H9 (cell line): ENCODE data around the gene MUC5AC. TPM values are rescaled to one million over a fixed set of nuclear protein-coding genes. Genes with fewer than 3 reads are reported as not detected.

Source experiments
- DNase-seq: peaks from one replicate; pipeline ENCODE4 v3.0.0-alpha.2; 2017
- H2AFZ ChIP-seq: one replicate; pipeline ENCODE4 v1.6.1; 2013; ENCODE audit warnings: mild to moderate bottlenecking, low read length, control low read depth, moderate library complexity
- H2AK5ac ChIP-seq: 2 replicates; pipeline ENCODE4 v1.6.1; 2013; ENCODE audit warnings: low read length, control low read depth, mixed read lengths; ENCODE audit not compliant: insufficient read length
- H2BK120ac ChIP-seq: one replicate; pipeline ENCODE4 v1.6.1; 2013; ENCODE audit warnings: low read depth, mild to moderate bottlenecking, low read length, control low read depth, inconsistent platforms; ENCODE audit not compliant: poor library complexity, severe bottlenecking
- H2BK12ac ChIP-seq: 2 replicates; pipeline ENCODE4 v1.6.1; 2013; ENCODE audit warnings: low read length, control low read depth, mixed read lengths, low read depth; ENCODE audit not compliant: insufficient read length
- H2BK15ac ChIP-seq: 2 replicates; pipeline ENCODE4 v1.6.1; 2013; ENCODE audit warnings: low read depth, low read length, control low read depth
- H2BK20ac ChIP-seq: one replicate; pipeline ENCODE4 v1.6.1; 2013; ENCODE audit warnings: low read depth, mild to moderate bottlenecking, low read length, control low read depth, inconsistent platforms; ENCODE audit not compliant: poor library complexity, severe bottlenecking
- H2BK5ac ChIP-seq: 2 replicates; pipeline ENCODE4 v1.6.1; 2013; ENCODE audit warnings: low read length, control low read depth, mixed read lengths; ENCODE audit not compliant: insufficient read length
- H3K14ac ChIP-seq: 2 replicates; pipeline ENCODE4 v1.6.1; 2013; ENCODE audit warnings: low read length, control low read depth; ENCODE audit not compliant: insufficient read depth
- H3K18ac ChIP-seq: 2 replicates; pipeline ENCODE4 v1.6.1; 2013; ENCODE audit warnings: low read depth, mild to moderate bottlenecking, mixed read lengths, low read length, control low read depth; ENCODE audit not compliant: insufficient read length
- H3K23ac ChIP-seq: 2 replicates; pipeline ENCODE4 v1.6.1; 2013; ENCODE audit warnings: low read length, control low read depth, mixed read lengths, low read depth; ENCODE audit not compliant: insufficient read length
- H3K23me2 ChIP-seq: 2 replicates; pipeline ENCODE4 v1.6.1; 2013; ENCODE audit warnings: low read depth, mild to moderate bottlenecking, mixed read lengths, low read length, control low read depth; ENCODE audit not compliant: insufficient read length, poor library complexity, severe bottlenecking
- H3K27ac ChIP-seq: 2 replicates; pipeline ENCODE4 v1.5.1; 2013; ENCODE audit warnings: low read length, control low read depth, mixed read lengths, low read depth; ENCODE audit not compliant: insufficient read length
- H3K27me3 ChIP-seq: 2 replicates; pipeline ENCODE4 v1.6.1; 2013; ENCODE audit warnings: low read length, control low read depth, inconsistent platforms; ENCODE audit not compliant: insufficient read depth
- H3K4ac ChIP-seq: 2 replicates; pipeline ENCODE4 v1.6.1; 2013; ENCODE audit warnings: low read depth, mild to moderate bottlenecking, control low read depth, inconsistent platforms, low read length, moderate library complexity
- H3K4me1 ChIP-seq: 2 replicates; pipeline ENCODE4 v1.6.1; 2013; ENCODE audit warnings: low read length, control low read depth, inconsistent platforms; ENCODE audit not compliant: insufficient read depth
- H3K4me2 ChIP-seq: 2 replicates; pipeline ENCODE4 v1.6.1; 2013; ENCODE audit warnings: low read length, control low read depth, mixed read lengths; ENCODE audit not compliant: insufficient read length, insufficient read depth
- H3K56ac ChIP-seq: 2 replicates; pipeline ENCODE4 v1.6.1; 2013; ENCODE audit warnings: low read depth, mild to moderate bottlenecking, mixed read lengths, low read length, control low read depth; ENCODE audit not compliant: insufficient read length
- H3K79me1 ChIP-seq: 2 replicates; pipeline ENCODE4 v1.6.1; 2013; ENCODE audit warnings: low read depth, mild to moderate bottlenecking, moderate library complexity, low read length, control low read depth, inconsistent platforms; ENCODE audit not compliant: insufficient read depth, poor library complexity, severe bottlenecking
- H3K79me2 ChIP-seq: 2 replicates; pipeline ENCODE4 v1.6.1; 2013; ENCODE audit warnings: low read length, control low read depth, inconsistent platforms; ENCODE audit not compliant: insufficient read depth
- H3K9ac ChIP-seq: 2 replicates; pipeline ENCODE4 v1.6.1; 2013; ENCODE audit warnings: low read length, control low read depth, mixed read lengths; ENCODE audit not compliant: insufficient read length; ENCODE audit errors: extremely low read depth
- H3K9me3 ChIP-seq: one replicate; pipeline ENCODE4 v1.6.1; 2013; ENCODE audit warnings: low read depth, low read length, inconsistent platforms; ENCODE audit not compliant: control insufficient read depth
- H3T11ph ChIP-seq: one replicate; pipeline ENCODE4 v1.6.1; 2013; ENCODE audit warnings: mild to moderate bottlenecking, low read length, control low read depth, inconsistent platforms
- H4K20me1 ChIP-seq: one replicate; pipeline ENCODE4 v1.6.1; 2013; ENCODE audit not compliant: control insufficient read depth, insufficient read length, insufficient read depth
- H4K5ac ChIP-seq: 2 replicates; pipeline ENCODE4 v1.6.1; 2013; ENCODE audit warnings: low read depth, mild to moderate bottlenecking, mixed read lengths, low read length, control low read depth; ENCODE audit not compliant: insufficient read length
- H4K8ac ChIP-seq: replicated peaks from 2 replicates; pipeline ENCODE4 v1.6.1; 2013; ENCODE audit warnings: low read length, control low read depth, mixed read lengths, low read depth; ENCODE audit not compliant: insufficient read length
- H4K91ac ChIP-seq: 2 replicates; pipeline ENCODE4 v1.6.1; 2013; ENCODE audit warnings: low read depth, mild to moderate bottlenecking, moderate library complexity, mixed read lengths, low read length, control low read depth; ENCODE audit not compliant: insufficient read length
- H3K27ac Mint-ChIP-seq, 3 experiments: 2 replicates in 2 of 3; 3 replicates in 1 of 3; pipeline ENCODE4 v1.8.0; 2020 to 2021; ENCODE audit warnings: mixed read lengths in 3 of 3, mild to moderate bottlenecking in 1 of 3, moderate library complexity in 1 of 3
- H3K27me3 Mint-ChIP-seq: 2 replicates; pipeline ENCODE4 v1.8.0; 2021; ENCODE audit warnings: low read depth, mild to moderate bottlenecking, moderate library complexity, mixed read lengths
- H3K36me3 Mint-ChIP-seq, 3 experiments: 2 replicates in 2 of 3; 3 replicates in 1 of 3; pipeline ENCODE4 v1.8.0; 2020 to 2021; ENCODE audit warnings: low read depth in 3 of 3, mixed read lengths in 3 of 3; ENCODE audit not compliant: insufficient read depth in 1 of 3
- H3K4me1 Mint-ChIP-seq, 2 experiments: 2 replicates each; pipeline ENCODE4 v1.8.0; 2020; ENCODE audit warnings: mixed read lengths in 2 of 2
- H3K4me3 Mint-ChIP-seq, 2 experiments: 2 replicates in 1 of 2; 3 replicates in 1 of 2; pipeline ENCODE4 v1.8.0; 2020 to 2021; ENCODE audit warnings: mild to moderate bottlenecking in 2 of 2, mixed read lengths in 2 of 2, moderate library complexity in 1 of 2
- H3K9me3 Mint-ChIP-seq, 2 experiments: 2 replicates in 1 of 2; 3 replicates in 1 of 2; pipeline ENCODE4 v1.8.0; 2020; ENCODE audit warnings: mild to moderate bottlenecking in 2 of 2, mixed read lengths in 2 of 2, moderate library complexity in 1 of 2
- CTCF ChIP-seq: fragments of 200-600 bp; sonication (generic); conservative IDR thresholded peaks from 3 replicates; pipeline ENCODE4 v1.8.0; 2021; ENCODE audit warnings: antibody characterized with exemption, mild to moderate bottlenecking
- WGBS: extraction: QIAGEN DNeasy Blood & Tissue Kit; methylation state at CpG from one replicate; pipeline ENCODE4 v1.1.7; 2013; ENCODE audit warnings: missing lambda C conversion rate, low lambda C conversion rate, mixed read lengths; ENCODE audit not compliant: insufficient read length; ENCODE audit errors: extremely low coverage; 5-methylcytosine and 5-hydroxymethylcytosine counted together
- total RNA-seq: library from RNA; stranded (reverse); gene quantifications from 2 replicates; pipeline ENCODE4 v1.2.1, GENCODE V29; 2021

MUC5AC gene
- total RNA-seq, 1 experiment from 2014 or later, result not detected

- no peaks in the 10 kb centered on the region for H3K79me1 ChIP-seq
- Mint-ChIP-seq H3K27me3 (peaks cover 3% of the 10 kb centered on the region; the same call in 1 of the 2 replicates), H3K4me1 (peaks cover 3 to 11% of the 10 kb centered on the region in 2 experiments; a peak in 2 of 4 replicates), H3K27ac (no peak overlapping the region; a peak in 1 of 7 replicates), H3K9me3 (no peaks in the 10 kb centered on the region), H3K36me3 (no peaks in the 10 kb centered on the region), H3K4me3 (no peak overlapping the region; a peak in 1 of 5 replicates)
- no peak overlapping the region for H3K4me2 ChIP-seq
- H3K79me2 ChIP-seq, result no peaks in the 10 kb centered on the region
- TF ChIP-seq CTCF, result no peak
- no peak overlapping the region for H2BK15ac ChIP-seq
- no peak overlapping the region for H3K23ac ChIP-seq
- no peak overlapping the region for H2AFZ ChIP-seq
- WGBS, result no CpG with 5 or more reads among the region's 7 CpGs
- H2BK20ac ChIP-seq, result no peak overlapping the region
- no peak overlapping the region for H3K14ac ChIP-seq
- no peaks in the 10 kb centered on the region for H3K9me3 ChIP-seq
- H3K27me3 ChIP-seq, result no peaks in the 10 kb centered on the region
- H3K56ac ChIP-seq, result no peak overlapping the region
- no peak overlapping the region for H4K5ac ChIP-seq
- no peak overlapping the region for H3K4ac ChIP-seq
- H3T11ph ChIP-seq, result no peak overlapping the region
- no peak overlapping the region for H3K27ac ChIP-seq
- H3K23me2 ChIP-seq, result no peaks in the 10 kb centered on the region
- H2AK5ac ChIP-seq, result no peak overlapping the region
- H4K20me1 ChIP-seq, result peaks cover 3% of the 10 kb centered on the region
- H3K4me1 ChIP-seq, result no peaks in the 10 kb centered on the region; the same call in 1 of the 2 replicates
- H2BK12ac ChIP-seq, result no peak overlapping the region
- H3K9ac ChIP-seq, result no peak overlapping the region
- H3K18ac ChIP-seq, result no peak overlapping the region
- DNase-seq, result no peak
- no peak overlapping the region for H4K8ac ChIP-seq
- no peak overlapping the region for H2BK120ac ChIP-seq
- no peak overlapping the region for H4K91ac ChIP-seq
- H2BK5ac ChIP-seq, result no peak overlapping the region
These were observed 66.3 kb downstream of the MUC5AC start for GRCh38 chr11:1224111-1224490.
